Endodermal cell (in vitro differentiated cells): ENCODE data around the gene RASGRP3. TPM values are rescaled to one million over a fixed set of nuclear protein-coding genes. Genes with fewer than 3 reads are reported as not detected.

Source experiments
- DNase-seq: peaks from one replicate; pipeline ENCODE4 v3.0.0-alpha.2; 2017
- H3K27ac ChIP-seq: 2 replicates; pipeline ENCODE4 v1.5.1; 2013; ENCODE audit warnings: mild to moderate bottlenecking, low read depth, low read length, moderate library complexity
- H3K27me3 ChIP-seq: 2 replicates; pipeline ENCODE4 v1.6.1; 2013; ENCODE audit warnings: mild to moderate bottlenecking, low read length, moderate library complexity; ENCODE audit not compliant: insufficient read depth, control insufficient read depth, poor library complexity, severe bottlenecking
- H3K36me3 ChIP-seq: 2 replicates; pipeline ENCODE4 v1.7.0; 2013; ENCODE audit warnings: mild to moderate bottlenecking, low read length, moderate library complexity; ENCODE audit not compliant: control insufficient read depth, insufficient read depth
- H3K4me1 ChIP-seq: one replicate; pipeline ENCODE4 v1.7.0; 2013; ENCODE audit warnings: low read length; ENCODE audit not compliant: control insufficient read depth, insufficient read depth
- H3K4me3 ChIP-seq: 2 replicates; pipeline ENCODE4 v1.5.1; 2013; ENCODE audit warnings: mild to moderate bottlenecking, low read length, moderate library complexity
- H3K9ac ChIP-seq: 2 replicates; pipeline ENCODE4 v1.6.1; 2013; ENCODE audit warnings: mild to moderate bottlenecking, low read length, moderate library complexity; ENCODE audit not compliant: poor library complexity, severe bottlenecking; ENCODE audit errors: extremely low read depth
- H3K9me3 ChIP-seq: 2 replicates; pipeline ENCODE4 v1.6.1; 2013; ENCODE audit warnings: mild to moderate bottlenecking, low read length, moderate library complexity; ENCODE audit not compliant: control insufficient read depth
- H3K27ac Mint-ChIP-seq: 2 replicates; pipeline ENCODE4 v1.8.0; 2020; ENCODE audit warnings: mixed read lengths
- H3K27me3 Mint-ChIP-seq: 2 replicates; pipeline ENCODE4 v1.8.0; 2021; ENCODE audit warnings: mild to moderate bottlenecking, mixed read lengths; ENCODE audit not compliant: insufficient read depth
- H3K36me3 Mint-ChIP-seq: 2 replicates; pipeline ENCODE4 v1.8.0; 2020; ENCODE audit warnings: low read depth, mixed read lengths
- H3K4me1 Mint-ChIP-seq: 2 replicates; pipeline ENCODE4 v1.8.0; 2020; ENCODE audit warnings: mixed read lengths
- H3K4me3 Mint-ChIP-seq: 2 replicates; pipeline ENCODE4 v1.8.0; 2020; ENCODE audit warnings: mild to moderate bottlenecking, moderate library complexity, mixed read lengths
- H3K9me3 Mint-ChIP-seq: 2 replicates; pipeline ENCODE4 v1.8.0; 2020; ENCODE audit warnings: mild to moderate bottlenecking, mixed read lengths
- CTCF ChIP-seq: fragments of 200-600 bp; sonication (generic); conservative IDR thresholded peaks from 2 replicates; pipeline ENCODE4 v1.5.0; 2021; ENCODE audit warnings: antibody characterized with exemption, mild to moderate bottlenecking
- WGBS, 2 experiments: methylation state at CpG; one replicate each; pipeline versions ENCODE4 v1.1.5 to v1.1.7; 2013; ENCODE audit warnings: missing lambda C conversion rate in 2 of 2, mixed read lengths in 1 of 2; ENCODE audit not compliant: insufficient coverage in 1 of 2, insufficient read length in 1 of 2; 5-methylcytosine and 5-hydroxymethylcytosine counted together
- total RNA-seq, 2 donors: library from RNA; stranded (reverse); fragmentation: NEBNext Ultra II Directional in 1 of 2; extraction: Animal tissue kit (Norgen Biotek cat#: 25700) in 1 of 2; gene quantifications; 2 replicates in 1 of 2; 3 replicates in 1 of 2; pipeline ENCODE4 v1.2.1, GENCODE V29; 2021

The RASGRP3 gene
- total RNA-seq, 2 donors from 2014 or later = 0.29 TPM; not detected in 1

GRCh38 chr2:33497221-33497650 lies 20.8 kb downstream of the RASGRP3 start:
- Mint-ChIP-seq H3K4me1 (no peaks in the 10 kb centered on the region), H3K36me3 (no peaks in the 10 kb centered on the region), H3K27ac (no peak overlapping the region), H3K27me3 (peaks cover 3% of the 10 kb centered on the region), H3K4me3 (no peak overlapping the region), H3K9me3 (no peaks in the 10 kb centered on the region)
- H3K4me1 ChIP-seq = no peaks in the 10 kb centered on the region
- TF ChIP-seq CTCF = no peak
- DNase-seq = no peak
- H3K9ac ChIP-seq = no peak overlapping the region
- no peak overlapping the region for H3K4me3 ChIP-seq
- H3K36me3 ChIP-seq = no peaks in the 10 kb centered on the region
- H3K9me3 ChIP-seq = no peaks in the 10 kb centered on the region
- no peaks in the 10 kb centered on the region for H3K27me3 ChIP-seq
- no peak overlapping the region for H3K27ac ChIP-seq

- no peak for DNase-seq
- Histone ChIP-seq H3K27ac (no peak overlapping the region), H3K4me1 (no peaks in the 10 kb centered on the region), H3K4me3 (no peak overlapping the region), H3K27me3 (no peaks in the 10 kb centered on the region), H3K36me3 (no peaks in the 10 kb centered on the region), H3K9ac (no peak overlapping the region), H3K9me3 (no peaks in the 10 kb centered on the region)
- H3K4me3 Mint-ChIP-seq = no peak overlapping the region
- H3K9me3 Mint-ChIP-seq = no peaks in the 10 kb centered on the region
- peaks cover 3% of the 10 kb centered on the region for H3K27me3 Mint-ChIP-seq
- no peaks in the 10 kb centered on the region for H3K4me1 Mint-ChIP-seq
- no peaks in the 10 kb centered on the region for H3K36me3 Mint-ChIP-seq
- no peak for TF ChIP-seq CTCF
- 86 to 91% methylated on average over 3 to 5 of the region's 5 CpGs for WGBS, 2 experiments
- H3K27ac Mint-ChIP-seq = no peak overlapping the region
These were observed 22.0 kb downstream of the RASGRP3 start for GRCh38 chr2:33498291-33498956.

GRCh38 chr2:33500177-33500576 lies 23.7 kb downstream of the RASGRP3 start:
- Histone ChIP-seq H3K27me3 (no peaks in the 10 kb centered on the region), H3K36me3 (no peaks in the 10 kb centered on the region), H3K4me3 (no peak overlapping the region), H3K4me1 (no peaks in the 10 kb centered on the region), H3K27ac (no peak overlapping the region), H3K9ac (no peak overlapping the region), H3K9me3 (no peaks in the 10 kb centered on the region)
- no peaks in the 10 kb centered on the region for H3K36me3 Mint-ChIP-seq
- WGBS, 2 experiments = 88 to 100% methylated on average over 3 to 5 of the region's 5 CpGs
- no peaks in the 10 kb centered on the region for H3K9me3 Mint-ChIP-seq
- H3K4me1 Mint-ChIP-seq = no peaks in the 10 kb centered on the region
- H3K27ac Mint-ChIP-seq = no peak overlapping the region
- H3K4me3 Mint-ChIP-seq = no peak overlapping the region
- H3K27me3 Mint-ChIP-seq = peaks cover 3% of the 10 kb centered on the region
- no peak for TF ChIP-seq CTCF
- no peak for DNase-seq
